Measurements from ENCODE around the gene EYS.

Gene EYS

DNA sequence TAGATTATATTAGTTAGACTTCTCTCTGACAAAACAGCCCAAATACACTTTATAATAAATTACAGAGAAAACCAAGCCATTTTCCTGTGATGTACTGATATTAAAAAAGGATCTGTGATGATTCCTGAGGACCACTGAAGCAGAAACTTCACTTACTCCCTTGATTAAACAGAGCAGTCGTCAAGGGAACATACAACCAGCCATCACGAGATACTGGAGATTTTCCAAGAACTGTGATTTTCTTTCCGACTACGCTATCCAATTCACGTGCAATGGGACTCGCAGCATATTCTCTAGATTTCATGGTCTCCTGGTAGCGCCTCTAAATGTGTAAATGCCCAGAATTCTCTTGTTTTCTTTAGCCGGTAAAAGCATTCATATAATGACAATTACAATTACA lies 1694.0 kb downstream of the EYS start:
- TF ChIP-seq GATA3 (IDR thresholded peaks at IDR 0.05; ENCODE audit: low read depth, low read length) (no peak), GATA2 (IDR thresholded peaks at IDR 0.05; ENCODE audit: low read depth, low read length) (no peak)

DNA sequence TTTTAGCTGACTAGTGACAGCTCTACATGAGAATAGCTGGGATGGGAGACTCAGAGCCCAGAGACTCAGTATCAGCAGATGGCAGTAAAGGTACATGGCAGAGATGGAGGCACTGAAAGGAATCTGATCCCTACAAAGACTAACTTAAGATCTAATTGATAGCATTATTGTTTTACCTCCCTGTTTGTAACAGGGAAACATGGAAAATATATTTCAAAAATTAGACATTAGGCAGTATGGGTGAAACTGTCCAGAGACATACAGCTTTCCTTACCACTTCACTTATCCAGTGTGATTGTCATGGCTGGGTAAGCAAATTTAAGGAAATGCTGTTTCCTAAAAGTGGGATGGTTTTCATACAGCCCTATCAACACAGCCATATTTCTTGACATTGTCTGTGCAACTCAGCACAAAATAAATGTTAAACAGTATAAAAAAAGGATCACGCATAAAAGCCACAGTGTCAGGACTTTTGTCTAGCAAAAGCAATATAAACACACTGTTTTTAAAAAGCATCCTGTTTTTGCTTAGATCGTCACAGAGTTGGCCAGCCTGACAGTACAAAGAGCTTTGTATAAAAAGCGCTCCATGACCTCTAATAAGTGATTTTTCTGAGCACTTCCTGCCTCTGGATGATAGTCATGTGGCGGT lies 1694.5 kb downstream of the EYS start:
- TF ChIP-seq GATA2 (IDR thresholded peaks at IDR 0.05; ENCODE audit: low read depth, low read length) (peak; percentile 76), GATA3 (IDR thresholded peaks at IDR 0.05; ENCODE audit: low read depth, low read length) (peak; percentile 68)

DNA sequence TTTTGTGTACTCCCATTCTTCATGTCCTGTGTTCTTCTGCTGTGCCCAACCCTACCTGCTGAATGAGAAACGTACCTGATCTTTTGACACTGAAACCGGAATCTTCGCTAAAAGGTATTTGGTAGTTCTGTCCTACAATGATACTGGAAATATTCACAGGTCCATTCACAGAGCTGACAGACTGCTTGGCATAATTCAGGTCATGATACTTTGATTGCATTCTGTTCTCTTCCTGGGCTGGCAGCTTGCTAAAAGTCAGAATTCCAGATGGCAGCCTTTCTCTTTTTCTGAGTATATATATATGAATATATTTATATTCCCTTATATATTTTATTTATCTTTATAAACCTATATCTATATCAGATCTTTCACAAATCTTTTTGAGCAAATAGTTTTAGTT lies 1696.4 kb downstream of the EYS start:
- TF ChIP-seq GATA2 (IDR thresholded peaks at IDR 0.05; ENCODE audit: low read depth, low read length) (no peak), GATA3 (IDR thresholded peaks at IDR 0.05; ENCODE audit: low read depth, low read length) (no peak)

DNA sequence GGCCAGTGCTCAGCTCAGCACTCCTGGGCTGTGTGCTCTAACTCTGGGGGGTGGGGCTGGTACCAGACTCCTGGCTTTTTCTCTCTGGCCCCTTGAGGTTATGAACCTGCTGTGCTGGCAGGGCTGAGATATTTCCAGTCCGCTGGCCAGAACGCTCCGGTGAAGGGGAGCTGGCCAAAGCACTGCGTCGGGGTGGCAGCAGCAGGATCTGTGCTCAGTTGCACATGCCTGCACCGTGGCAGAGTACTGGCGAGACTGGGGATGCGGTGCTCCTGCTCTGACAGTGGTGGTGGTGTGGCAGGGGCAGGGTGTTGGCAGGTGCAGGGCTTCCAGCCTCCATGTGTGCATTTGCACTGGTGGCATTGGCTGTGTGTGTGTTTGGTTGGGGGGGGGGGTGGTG lies 1697.0 kb downstream of the EYS start:
- TF ChIP-seq GATA3 (IDR thresholded peaks at IDR 0.05; ENCODE audit: low read depth, low read length) (no peak), GATA2 (IDR thresholded peaks at IDR 0.05; ENCODE audit: low read depth, low read length) (no peak)

DNA sequence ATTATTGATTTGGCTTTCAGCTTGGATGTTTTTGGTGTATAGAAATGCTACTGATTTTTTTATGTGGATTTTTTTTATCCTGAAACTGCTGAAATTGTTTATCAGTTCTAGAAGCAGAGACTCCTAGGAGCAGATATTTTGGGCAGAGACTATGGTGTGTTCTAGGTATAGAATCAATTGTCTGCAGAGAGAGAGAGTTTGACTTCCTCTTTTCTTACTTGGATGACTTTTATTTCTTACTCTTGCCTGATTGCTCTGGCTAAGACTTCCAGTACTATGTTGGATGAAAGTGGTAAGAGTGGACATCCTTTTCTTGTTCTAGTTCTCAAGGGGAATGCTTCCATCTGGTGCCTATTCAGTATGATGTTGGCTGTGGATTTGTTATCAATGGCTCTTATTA lies 1700.8 kb downstream of the EYS start:
- TF ChIP-seq GATA3 (IDR thresholded peaks at IDR 0.05; ENCODE audit: low read depth, low read length) (no peak), GATA2 (IDR thresholded peaks at IDR 0.05; ENCODE audit: low read depth, low read length) (no peak)

DNA sequence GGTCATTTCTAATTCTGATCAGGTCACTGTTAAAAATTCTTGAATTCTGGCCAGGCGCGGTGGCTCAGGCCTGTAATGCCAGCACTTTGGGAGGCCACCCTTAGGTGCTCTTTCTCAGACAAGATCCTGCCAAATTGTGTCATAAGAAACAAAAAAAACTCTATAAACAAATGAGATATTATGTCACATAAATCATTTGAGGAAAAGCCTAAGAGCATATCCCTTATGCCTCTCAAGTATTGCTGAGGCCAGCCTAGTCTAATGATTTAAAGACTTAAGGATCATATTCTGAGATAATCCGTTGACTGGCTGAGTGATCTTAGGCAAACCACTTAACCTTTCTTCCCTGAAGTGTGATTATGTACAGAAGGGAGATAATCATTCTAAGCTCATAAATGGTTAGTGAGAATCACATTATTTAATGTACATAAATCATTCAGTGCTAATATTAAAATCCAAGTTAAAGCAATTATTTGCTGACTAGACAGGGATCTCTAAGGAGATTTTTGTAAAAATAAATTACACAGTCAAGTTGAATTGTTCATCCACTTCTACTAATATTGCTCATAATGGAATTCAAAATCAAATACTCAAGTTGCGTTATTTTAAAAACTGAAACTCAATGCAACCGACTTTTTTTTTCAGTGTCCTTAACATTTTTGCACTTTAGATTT lies 1706.1 kb downstream of the EYS start:
- TF ChIP-seq GATA3 (IDR thresholded peaks at IDR 0.05; ENCODE audit: low read depth, low read length) (no peak), GATA2 (IDR thresholded peaks at IDR 0.05; ENCODE audit: low read depth, low read length) (no peak)

DNA sequence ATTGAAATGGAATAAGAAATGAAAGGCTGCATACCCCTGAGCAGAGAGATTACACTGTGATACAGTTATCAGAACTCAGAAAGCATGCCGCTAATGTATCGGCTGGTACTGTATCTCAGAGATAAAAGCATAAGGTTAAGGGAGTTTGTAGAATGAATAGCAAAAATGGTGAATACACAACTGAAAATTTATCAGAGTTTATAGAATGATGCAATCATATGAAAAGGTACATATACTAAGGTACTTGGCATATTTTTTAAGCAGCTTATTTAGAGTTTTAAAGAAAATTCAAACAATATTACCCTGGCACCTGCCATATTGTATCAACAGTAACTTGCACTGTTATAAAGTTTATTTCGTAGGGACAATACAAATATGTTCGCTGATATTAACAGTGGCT lies 1707.4 kb downstream of the EYS start:
- TF ChIP-seq GATA3 (IDR thresholded peaks at IDR 0.05; ENCODE audit: low read depth, low read length) (no peak), GATA2 (IDR thresholded peaks at IDR 0.05; ENCODE audit: low read depth, low read length) (no peak)

DNA sequence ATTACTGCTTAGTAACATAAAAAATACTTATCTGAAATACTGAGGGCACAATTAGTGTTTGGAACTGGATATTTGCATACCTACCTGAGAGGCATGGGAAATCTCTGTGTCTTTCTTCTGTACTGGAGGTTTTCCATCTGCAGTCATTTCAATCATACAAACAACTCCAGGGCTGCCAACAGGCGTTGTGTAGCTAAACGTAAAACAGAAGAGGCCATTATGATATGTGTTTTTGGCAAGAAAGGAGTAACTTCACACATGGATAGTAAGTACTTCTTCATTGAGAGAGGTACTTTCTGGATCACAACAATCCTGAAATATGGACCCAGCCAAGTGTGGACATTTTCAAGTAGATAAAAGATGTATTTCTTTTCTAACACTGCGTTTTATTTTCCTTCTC lies 1708.0 kb downstream of the EYS start:
- TF ChIP-seq GATA3 (IDR thresholded peaks at IDR 0.05; ENCODE audit: low read depth, low read length) (no peak), GATA2 (IDR thresholded peaks at IDR 0.05; ENCODE audit: low read depth, low read length) (no peak)

DNA sequence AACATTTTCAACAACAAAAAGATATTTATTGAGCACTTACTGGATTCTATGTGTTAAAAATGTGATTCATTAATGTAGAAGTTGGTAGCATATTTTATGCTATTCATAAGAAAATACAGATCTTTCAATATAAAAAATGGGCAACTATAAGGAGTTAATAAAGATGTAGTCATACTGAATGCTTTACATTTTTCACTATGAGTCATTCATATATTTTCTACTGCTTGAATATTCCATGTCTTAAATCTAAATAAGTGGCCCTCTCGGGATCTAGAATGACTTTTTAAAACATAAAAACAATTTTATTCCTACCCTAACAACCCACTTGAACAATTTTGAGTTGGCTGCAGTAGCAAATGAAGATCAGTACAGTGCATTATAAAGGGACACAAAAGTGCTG lies 1709.3 kb downstream of the EYS start:
- TF ChIP-seq GATA3 (IDR thresholded peaks at IDR 0.05; ENCODE audit: low read depth, low read length) (no peak), GATA2 (IDR thresholded peaks at IDR 0.05; ENCODE audit: low read depth, low read length) (no peak)

DNA sequence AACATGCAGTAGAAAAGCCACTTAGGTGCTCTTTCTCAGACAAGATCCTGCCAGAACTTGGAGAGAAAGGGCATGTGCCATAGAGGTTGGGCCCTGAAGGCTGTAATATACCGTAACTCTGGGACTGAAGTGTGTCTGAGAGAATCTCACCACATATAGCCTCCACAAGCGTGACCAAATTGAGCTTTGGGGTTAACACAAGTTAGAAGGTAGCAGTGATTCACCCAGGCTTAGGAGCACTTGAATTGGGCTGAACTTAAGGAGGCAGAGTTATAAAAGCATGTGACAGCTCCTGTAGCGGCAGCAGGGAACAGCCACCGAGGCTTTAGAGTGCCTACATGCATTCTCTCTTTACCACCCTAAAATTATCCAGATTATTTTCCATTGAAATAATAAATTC lies 1709.8 kb downstream of the EYS start:
- TF ChIP-seq GATA2 (IDR thresholded peaks at IDR 0.05; ENCODE audit: low read depth, low read length) (no peak), GATA3 (IDR thresholded peaks at IDR 0.05; ENCODE audit: low read depth, low read length) (no peak)

DNA sequence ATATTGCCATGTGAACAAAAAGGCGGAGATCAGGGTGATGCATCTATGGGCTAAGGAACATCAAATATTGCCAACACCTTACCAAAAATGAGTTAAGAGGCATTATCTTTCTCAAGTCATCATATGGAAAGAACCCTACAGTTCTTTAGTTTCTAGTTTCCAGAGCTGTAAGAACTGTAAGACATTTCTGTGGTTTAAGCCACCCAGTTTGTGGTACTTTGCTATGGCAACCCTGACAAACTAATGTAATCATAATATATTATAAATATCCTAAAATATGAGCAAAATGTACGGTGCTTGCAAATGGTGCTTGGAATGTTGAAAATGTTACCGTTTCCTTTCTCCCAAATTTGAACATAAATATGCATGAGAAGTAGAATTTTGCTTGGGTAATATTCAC lies 1721.8 kb downstream of the EYS start:
- TF ChIP-seq GATA3 (IDR thresholded peaks at IDR 0.05; ENCODE audit: low read depth, low read length) (no peak), GATA2 (IDR thresholded peaks at IDR 0.05; ENCODE audit: low read depth, low read length) (no peak)

DNA sequence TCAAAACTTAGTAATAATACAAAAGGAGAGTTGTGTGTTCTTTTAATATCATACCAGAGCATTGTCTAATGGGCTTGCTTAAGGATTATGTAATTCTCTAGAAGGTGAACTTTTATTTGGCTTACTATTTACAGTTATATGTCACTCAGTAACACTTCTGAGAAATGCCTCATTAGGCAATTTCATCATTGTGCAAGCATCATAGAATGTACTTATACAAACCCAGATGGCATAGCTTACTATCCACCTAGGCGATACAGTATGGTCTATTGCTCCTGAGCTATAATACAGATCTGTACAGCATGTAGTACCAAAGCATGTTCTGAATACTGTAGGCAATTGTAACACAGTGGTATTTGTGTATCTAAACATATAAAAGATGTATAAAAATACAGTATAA lies 1731.3 kb downstream of the EYS start:
- TF ChIP-seq GATA2 (IDR thresholded peaks at IDR 0.05; ENCODE audit: low read depth, low read length) (no peak), GATA3 (IDR thresholded peaks at IDR 0.05; ENCODE audit: low read depth, low read length) (no peak)

DNA sequence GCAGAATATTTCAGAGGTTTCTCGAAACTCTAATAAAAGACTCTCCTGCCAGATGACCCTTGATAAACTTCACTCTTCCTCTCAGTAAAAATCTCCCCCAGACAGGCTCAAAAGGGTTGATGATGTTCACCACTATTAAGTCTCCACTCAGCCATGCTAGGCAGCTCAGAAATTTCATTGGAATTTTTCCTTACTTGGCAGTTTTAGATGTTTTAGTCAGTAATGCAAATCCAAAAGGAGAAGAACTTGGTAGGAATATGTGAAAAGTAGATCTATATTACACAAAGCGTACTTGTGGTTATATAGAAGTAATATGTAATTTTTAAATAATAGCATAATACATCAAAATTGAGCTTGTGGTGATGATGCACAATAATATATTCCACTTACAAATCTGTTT lies 1738.4 kb downstream of the EYS start:
- TF ChIP-seq GATA3 (IDR thresholded peaks at IDR 0.05; ENCODE audit: low read depth, low read length) (no peak), GATA2 (IDR thresholded peaks at IDR 0.05; ENCODE audit: low read depth, low read length) (no peak)

DNA sequence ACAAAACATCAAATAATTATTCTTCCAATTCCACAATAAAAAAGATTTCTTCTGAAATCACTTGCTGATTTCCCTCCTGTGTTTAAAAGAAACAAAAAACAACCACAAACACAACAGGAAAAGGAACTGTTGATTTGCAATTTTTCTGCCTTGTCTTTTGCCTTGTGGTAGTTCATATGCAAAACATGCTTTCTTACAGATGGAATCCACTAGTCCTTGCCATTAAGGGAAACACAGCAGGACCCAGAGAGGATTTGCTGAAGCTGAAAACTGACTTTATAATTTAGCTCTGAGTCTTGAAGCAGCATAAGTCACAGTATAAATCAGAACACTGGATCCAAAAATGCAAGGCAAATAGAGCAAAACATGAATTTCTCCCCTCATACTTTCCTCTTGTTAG lies 1742.7 kb downstream of the EYS start:
- TF ChIP-seq GATA3 (IDR thresholded peaks at IDR 0.05; ENCODE audit: low read depth, low read length) (no peak), GATA2 (IDR thresholded peaks at IDR 0.05; ENCODE audit: low read depth, low read length) (no peak)

DNA sequence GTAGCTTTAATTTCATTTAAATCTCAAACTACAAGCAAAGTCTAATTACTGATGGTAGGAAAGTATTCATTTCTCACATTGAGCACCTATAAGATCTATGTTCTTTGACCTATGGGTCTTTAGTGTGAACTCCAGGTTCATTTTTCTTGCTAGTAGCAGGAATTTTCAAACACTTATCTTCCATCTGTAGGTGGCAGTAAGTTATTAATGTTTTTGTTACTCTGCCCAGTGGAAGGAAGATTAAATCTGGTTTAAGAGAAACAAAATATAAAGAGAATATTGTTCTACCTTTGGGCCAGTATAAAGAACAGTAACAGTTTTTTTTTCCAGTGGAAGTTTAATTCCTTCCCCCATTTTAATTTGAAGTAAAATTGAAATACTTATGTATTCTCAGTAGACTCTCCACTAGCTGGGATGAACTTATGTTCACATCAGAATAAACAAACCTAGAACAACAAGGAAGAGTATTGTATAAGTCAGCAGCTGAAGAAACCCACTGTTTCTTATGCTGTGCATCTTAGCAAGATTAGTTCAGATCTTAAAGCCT lies 1743.2 kb downstream of the EYS start:
- TF ChIP-seq GATA3 (IDR thresholded peaks at IDR 0.05; ENCODE audit: low read depth, low read length) (no peak), GATA2 (IDR thresholded peaks at IDR 0.05; ENCODE audit: low read depth, low read length) (no peak)

All from SH-SY5Y (cell line).